ENCODE results near the gene KRT23.

GRCh38 chr17:40978575-40979151 is 41.2 kb upstream of the KRT23 start:
- TF ChIP-seq CTCF (IDR thresholded peaks at IDR 0.05), result no peak
- no peak for TF ChIP-seq POLR2A (IDR thresholded peaks at IDR 0.05)
